ENCODE measurements around the gene RAB6B.

RAB6B gene

DNA sequence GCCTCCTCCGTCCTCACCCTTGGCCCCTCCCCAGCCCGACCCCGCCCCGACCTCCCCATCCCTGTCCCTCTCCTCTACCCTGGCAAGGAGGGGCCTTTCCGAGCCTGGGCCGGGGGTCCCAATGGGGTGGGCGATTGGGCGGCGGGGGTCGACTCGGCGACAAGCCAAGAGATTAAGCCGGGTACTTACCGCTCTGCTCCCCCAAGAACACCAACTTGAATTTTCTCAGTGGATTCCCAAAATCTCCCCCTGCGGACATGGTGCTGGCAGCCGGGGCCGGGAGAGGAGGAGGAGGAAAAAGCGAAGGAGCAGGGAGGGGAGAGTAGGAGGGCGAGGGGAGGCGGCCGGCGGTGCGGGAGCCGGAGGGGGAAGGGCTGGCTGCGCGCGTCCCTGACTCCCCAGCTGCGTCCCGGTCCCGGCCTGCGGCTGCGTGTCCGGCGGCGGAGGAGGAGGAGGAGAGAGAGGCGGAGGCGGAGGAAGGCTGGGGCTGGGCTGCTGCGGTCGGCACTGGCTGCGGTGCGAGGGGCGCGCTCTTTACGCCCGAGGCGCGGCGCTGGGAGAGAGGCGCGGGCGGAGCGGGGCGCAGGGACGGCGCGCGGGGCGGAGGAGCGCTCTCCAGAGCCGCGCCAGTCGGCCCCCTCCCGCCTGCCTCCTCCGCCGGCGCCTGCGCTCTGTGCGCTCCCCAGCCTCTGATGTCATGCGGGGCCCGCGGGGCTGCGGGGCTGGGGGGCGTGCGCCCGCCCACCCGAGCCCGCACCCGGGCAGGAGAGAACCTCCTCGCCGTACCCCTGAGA, at the start of gene RAB6B:
RAB6B (minus strand) TSS at position 675 of the 794 bp plus-strand sequence; CDS start at position 259, 416 bp downstream.
- DNase-seq: peak in 1 of 2 experiments; percentile 18

DNA sequence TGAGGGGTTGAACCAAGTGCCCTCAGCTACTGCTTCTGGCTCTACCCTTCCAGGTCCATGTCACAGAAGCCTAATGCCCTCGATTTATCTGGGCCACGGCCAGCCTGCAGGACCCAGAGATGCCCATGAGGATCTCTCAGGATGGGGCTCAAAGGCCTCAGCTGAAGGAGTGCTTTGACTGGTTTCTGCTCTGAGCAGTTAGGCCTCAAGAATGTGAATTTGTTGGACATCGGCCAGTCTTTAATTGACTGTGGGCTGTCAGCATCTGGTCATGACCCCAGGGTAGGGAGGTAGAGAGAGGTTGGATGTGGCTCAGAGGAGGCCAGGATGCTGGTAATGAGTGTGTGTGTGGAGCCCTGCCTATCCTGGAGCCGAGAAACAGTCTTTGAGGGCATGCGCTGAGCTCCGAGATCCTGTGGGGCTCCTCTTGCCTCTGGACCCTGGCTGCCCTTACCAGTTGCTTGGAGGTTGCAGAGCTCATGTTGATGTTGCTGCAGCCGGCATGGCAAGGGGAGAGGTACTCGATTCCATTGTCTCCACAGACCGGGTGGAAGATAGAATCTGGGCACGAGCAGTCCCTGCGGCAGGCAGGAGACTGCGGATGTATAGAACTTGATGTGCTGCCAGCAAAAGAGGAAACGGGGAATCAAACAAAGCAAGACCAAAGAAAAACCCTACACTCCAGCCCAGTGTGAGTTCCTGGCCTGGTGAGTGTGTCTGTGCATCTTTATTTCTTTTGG, 49.1 kb upstream of the RAB6B start:
- no peak for DNase-seq

DNA sequence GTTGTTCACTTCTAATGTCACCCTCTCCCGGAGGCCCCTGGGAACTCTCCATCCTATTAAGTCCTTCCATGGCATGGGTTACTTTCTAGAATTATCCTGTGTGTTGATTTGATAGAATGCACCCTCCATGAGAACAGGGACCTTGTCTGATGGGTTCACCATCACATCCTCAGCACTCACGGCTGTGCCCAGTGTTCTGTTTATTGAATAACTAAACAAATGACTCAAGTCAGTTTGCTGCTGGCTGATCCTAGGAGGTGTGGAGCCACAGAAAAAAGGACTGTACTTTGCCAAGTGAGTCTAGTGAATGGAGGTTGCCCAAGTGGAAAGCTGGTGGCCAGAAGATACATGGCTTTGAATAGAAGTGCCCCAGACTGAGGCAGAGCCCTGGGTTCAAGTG, 48.5 kb upstream of the RAB6B start:
- DNase-seq: no peak

DNA sequence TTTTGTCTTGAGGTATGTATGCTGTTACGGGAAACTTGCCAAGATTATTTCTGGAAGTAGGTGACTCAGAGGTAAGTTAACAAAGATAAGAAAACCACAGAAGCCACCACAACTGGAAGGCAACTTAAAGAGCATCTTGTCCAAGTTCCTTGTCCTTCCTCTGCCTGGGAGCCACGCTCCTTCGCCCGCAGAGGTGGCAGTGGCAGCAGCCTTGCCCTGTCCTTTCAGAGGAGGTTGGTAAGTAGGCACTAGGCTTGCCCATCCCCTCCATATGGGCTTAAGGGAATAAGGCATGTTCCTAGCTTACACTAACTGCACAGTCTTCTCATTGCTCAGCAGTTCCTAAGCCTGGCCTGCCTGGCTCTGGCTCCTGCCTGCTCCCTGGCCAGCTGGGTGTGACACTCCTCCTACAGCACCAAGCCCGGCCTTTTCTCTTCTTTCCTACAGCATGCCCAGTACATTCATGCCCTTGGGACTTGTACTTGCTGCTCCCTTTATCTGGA, 48.0 kb upstream of the RAB6B start:
- DNase-seq: peak; percentile 45 to 88

DNA sequence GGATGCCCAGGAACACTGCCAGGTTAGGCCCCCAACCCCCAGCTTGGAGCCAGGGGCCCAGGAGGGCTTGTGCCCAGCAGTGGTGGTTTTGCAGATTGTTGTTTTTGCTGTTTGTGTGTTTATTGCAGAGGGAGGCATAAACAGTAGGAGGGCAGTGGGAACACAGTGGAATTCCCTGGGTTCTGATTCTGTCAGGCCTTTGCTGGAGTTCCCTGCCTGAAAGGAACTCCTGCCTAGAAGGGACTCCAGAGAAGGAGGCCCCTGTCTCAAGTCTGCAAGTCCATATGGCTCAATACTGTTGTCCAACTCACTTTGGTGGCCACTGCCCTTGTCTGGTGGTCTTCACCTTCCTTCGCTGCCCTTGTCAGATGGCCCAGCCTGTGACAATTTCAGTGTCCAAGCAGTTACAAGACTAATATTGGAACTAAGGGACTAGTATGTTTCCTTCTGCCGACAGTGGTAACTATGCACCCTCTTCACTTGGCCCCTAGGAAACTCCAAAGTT, 47.4 kb upstream of the RAB6B start:
- DNase-seq: no peak

DNA sequence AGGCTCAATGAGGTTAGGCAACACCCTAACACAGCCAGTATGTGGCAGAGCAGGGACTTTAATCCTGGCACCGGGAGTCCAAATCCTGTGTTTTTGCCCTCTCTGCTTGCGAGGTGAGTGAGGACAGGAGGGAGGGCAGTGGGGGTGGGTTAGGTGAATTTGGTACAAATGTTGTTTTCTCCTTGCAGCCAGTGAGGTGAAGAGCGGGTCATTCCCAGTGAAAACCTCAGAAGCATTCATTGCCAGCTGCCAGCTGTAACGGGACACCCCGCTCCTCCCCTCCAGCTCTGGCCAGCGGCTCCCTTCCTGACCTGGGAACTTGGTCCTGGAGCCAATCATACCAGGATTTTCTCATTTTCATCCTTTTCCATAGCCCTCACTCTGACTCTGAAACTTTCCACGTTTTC, 45.7 kb upstream of the RAB6B start:
- no peak for DNase-seq

DNA sequence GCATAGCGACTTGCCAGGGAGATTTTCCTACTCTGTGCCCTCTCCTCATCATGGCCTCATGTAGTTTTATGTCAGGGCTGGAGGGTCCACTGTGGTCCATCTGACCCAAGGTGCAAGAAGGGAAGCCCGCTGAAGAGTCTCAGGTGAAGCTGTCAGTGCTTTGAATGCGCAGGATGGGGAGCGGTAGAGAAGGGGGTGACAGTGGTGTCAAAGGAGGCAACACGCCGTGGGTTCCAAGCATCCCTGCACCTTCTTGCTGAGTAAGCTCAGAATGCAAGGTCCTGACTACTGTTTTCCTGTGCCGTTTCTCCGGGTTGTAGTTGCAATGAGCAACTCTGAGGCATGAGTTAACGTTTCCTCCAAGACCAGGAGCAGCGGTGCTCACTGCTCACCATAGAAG, 44.9 kb upstream of the RAB6B start:
- DNase-seq: no peak

DNA sequence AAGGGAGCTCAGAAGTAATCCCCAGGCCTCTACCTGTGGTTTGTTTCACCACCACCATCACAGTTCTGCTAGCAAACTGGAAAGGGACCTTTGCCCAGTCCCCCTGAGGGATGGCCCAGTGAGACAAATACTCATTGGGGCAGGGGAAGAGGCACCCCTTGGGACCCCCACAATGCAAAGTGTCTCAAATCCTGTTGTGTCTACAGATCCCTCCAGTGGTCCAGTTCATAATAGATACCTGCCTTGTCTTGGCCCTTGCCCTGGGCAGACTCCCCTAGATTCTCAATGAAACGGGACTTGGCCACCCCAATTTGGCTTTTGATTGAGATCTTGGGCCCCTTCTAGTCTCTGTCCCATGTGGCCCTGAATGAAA, 43.8 kb upstream of the RAB6B start:
- DNase-seq: no peak

DNA sequence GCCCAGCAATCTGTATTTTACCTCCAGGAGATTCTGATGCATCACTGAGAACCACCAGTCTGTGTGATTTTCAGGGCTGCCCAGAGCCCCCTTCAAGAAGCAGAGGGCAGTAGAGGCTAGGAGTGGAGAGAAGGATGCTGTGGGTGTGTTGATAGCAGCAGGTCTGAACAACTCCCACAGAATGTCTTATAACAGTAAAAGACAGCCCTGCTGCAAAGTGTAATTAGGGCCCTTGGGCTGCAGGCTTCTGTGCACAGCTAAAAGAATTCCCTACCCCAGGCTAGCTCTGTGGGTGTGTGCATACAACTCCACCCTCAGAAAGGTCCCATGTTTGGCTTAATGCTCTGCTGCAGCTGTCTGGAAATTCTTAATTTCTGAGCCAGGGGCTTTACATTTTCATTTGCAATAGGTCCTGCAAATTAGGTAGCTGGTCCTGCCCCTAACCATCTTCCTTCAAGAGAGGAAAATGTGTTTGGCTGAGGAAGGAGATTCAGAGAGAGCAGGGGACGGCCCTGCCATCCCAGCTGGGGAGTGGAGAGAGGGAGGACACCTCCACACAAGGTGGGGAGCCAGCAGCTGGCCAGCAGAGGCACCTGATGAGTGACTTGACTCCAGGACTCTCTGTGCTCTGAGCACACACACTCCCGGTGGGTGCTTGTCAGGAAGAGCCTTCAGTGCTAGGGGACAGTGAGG, 43.2 kb upstream of the RAB6B start:
- peak in 1 of 2 experiments; percentile 46 for DNase-seq

DNA sequence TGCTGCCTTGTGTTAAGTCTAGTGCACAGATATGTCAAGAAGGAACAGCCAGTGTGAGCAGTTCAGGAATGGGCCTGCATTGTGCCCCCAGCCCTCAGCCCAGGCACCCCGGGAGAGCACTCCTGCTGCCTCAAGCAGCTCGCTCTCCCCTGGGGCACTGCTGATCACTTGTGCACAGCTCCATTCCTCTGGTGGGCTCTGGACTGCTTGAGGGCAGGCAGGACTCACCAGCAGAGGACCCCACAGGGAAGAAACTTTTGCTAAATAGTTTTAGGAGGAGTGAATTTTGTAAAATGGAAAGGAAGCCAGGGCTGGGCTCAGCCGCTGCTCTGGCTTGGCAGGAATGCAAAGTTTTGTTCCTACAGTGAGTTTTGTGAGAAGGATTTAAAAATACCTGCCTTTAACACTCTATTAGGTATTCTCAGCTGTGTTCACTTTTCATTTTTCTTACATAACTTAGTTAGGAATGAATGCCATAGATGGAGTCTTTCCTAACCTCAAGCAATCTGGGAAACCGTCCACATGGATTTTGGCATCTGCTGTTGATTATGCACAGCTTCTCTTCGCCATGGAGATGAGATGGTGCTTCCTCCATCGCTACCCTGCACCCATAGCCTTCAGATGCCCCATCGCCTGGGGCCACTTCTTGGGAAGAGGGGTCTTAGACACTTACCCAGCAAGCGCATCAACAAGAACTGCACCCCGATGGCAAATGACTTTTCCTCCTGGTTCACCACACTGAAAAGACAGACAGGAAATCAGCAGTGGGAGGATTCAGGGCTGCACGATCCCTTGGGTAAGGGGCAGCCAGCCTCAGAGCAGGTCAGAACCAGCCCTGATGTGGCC, 42.3 kb upstream of the RAB6B start:
- no peak for DNase-seq

DNA sequence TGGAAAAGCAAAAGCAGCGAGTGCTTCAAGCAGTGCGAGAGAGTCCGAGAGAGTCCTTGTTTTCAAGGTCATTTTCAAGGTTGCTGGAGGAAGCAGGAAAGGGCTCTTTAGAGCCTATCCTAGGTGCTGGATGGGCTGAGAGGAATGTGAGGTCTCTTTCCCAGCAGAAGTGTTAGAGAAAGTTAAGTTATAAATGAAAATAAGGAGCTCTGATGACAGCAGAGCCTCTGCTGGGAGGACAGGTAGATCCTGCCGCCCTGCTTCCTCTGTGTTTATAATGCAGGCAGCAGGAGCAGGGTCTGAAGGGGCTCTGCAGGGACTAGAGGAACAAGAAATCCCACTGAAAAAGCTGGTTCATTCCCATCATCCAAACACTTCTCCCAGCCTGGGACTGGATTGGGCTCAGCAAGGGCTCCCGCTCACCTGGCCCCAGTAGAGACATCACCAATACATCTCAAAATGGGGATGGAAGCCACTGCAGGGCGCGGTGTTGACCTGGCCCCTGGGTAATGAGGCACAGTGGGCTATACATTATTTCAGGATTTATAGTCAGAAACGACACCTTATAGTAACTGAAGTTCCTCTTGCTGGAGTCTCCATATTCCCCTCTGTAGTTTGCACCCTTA, 41.5 kb upstream of the RAB6B start:
- no peak for DNase-seq

DNA sequence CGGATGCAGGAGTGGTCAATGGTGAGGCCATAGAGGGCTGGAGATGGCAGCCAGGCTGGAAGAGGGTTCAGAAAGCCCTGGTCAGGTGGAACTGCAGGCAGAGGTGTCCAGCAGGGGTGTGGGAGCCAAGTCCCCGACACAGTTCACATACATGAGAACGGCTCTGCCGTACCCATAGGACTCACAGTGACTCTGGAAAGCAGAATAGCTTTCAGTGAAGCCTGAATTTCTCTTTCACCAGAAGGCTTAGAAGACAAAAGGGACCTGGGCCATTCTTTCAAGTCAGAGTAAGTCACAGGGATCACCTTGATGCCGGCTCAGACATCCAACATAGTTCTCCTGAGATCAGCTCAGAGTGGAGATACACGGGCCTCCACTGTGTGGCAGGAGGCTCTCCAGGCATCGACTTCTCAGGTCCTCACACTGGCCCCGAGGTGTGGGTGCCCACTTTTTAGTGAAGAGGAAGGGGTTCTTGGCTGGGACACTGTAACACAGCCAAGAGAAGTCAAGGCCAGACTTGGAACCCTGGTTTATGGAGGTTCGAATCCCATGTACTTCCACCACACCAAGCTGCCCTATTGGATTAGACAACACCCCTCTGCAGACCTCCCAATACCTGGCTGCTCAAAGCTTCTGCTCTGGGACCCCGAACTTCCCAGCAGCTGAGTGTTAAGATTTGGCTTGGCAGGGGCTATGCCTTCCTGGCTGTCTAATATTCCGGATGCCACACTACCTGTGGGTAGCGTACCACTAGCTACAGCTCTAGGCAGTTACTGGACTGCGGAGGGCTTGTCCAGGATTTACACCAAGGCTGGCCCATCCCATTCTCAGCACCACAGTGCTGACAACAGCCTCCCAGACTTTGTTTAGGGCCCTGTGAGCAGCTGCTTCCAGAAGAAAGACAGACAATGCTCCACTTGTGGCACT, 40.4 kb upstream of the RAB6B start:
- no peak for DNase-seq

DNA sequence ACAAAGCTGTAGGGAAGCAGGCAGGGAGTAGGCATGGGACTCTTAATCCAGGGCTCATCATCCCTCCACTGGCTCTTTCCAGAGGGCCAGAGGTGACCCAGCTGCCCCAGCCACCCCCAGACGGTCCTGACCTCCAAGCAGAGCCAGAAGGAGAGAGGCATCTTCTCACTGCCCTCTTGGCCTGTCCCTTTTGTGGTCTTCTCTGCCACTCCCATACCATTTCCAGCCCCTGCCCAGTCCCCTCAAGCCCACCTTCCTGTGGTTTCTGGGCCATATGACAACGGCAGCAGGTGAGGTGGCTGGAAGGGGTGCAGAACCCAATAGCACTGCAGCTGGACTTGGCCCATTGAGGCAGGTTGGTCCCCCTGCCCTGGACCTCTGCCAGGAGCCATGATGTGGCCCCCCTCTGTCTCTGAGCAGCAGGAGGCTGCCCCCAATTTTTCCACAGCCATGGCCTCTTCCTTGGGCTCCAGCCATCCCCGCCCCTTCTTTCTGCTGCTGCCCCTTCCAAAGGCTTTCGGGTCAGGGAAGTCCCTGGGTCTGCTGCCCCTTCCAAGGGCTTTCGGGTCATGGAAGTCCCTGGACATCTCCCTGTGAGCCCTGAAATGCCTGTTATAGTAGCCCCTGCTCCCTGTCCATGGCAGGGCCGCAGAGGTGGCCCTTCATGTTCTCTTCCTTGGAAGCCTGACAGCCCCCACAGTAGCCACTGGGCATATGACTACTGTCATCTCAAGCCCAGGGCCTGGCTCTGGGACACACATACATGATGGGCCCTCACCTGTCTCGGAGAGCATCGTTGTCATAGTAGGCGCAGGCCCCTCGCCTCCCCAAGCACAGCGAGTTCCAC, 39.5 kb upstream of the RAB6B start:
- no peak for DNase-seq

DNA sequence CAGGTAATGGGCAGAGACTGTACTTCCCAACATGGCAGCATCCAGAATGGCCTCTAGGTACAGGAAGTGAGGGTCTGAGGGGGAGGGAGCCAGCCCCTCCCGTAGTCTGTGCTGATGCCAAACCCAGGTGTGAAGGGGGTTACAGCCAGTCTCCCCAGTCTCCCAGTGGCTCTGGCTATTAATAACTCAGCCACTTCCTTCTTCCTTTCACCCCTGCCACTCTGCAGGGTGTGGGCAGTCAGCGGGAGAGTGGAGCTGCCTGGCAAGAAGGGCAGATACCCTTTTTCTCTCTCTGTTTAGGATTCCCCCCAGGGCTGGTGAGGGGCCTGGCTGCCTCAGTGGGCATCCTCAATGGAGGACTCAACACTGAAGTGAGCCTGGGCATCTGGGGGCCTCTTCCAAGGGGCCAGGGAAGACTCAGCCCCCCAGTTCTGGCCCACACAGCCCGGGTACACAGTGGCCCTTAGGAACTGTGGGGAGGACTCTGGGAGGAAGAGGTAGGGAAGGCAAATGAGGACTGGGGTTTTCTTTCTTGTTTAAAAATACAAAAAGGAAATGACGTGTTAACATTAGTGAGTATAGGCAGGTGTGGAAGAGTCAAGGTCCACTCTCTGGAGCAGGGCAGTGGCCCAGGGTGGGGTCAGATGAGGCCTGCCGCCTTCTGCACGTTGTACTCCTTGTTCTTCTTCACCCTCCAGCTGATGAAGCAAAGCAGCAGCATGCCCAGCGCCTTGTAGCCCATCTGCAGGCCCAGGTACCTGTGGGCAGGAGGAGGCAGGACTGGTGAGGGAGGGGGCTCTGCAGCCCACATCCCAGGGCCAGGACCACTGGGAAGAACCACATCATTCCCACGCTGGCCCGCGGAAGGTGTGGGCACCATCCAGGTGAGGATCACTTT, 38.6 kb upstream of the RAB6B start:
- no peak for DNase-seq

DNA sequence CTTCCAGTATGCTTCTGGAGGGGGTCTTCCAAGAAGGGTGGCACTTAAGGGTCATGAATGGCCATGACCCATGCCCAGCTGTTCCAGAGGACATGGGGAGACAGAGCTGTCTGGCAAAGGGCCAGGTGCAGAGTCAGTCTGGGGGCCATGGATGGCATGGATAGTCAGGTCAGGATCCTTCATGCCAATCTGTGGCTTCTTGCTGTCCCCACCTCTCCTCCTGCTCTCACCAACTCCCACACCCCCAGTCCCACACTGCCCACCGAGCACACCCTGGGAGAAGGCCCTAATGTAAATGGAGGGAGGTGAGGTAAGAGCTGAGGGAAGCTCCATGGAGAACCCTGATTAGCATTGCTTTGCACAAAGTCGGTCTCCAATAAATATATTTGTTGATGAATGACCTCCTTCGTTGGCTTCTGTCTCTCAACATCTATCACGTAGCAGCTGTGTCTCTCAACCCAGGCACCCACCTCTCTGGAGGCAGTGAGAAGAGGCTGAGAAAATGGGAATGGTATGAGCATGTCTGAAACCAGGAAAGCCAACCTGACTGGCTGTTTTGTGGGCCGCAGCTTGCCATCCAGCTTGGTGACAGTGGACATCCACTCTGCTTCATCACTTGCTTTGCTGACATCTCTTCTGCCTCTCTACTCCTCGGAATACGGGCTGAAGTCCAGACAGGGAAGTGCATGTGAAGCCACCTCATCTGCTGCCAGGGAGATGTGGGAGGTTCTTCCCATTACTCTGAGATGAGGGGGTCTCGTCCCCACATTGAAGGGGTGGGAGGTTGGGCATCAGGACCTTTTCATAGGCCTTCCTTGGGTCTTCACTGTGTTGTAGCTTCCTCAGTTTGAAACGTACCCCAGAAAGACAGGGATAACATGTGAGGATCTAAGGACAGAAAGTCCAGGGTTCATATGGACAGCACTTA, 37.7 kb upstream of the RAB6B start:
- no peak for DNase-seq

DNA sequence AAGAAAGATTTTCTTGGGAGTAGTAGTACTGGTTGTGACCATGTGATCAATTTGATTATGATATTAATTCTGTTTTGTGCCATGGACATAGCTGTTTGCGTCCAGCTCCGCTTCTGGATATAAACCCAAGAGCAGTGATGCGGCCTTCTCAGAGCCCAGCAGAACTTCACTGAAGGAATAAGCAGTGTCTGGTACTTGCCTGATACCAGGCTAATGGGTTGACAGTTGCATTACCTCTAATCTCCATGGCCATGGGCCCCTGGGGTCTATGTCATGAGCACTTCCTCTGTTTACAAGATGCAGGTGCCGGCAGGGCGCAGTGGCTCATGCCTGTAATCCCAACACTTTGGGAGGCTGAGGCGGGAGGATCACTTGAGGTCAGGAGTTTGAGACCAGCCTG, 36.3 kb upstream of the RAB6B start:
- DNase-seq: no peak

DNA sequence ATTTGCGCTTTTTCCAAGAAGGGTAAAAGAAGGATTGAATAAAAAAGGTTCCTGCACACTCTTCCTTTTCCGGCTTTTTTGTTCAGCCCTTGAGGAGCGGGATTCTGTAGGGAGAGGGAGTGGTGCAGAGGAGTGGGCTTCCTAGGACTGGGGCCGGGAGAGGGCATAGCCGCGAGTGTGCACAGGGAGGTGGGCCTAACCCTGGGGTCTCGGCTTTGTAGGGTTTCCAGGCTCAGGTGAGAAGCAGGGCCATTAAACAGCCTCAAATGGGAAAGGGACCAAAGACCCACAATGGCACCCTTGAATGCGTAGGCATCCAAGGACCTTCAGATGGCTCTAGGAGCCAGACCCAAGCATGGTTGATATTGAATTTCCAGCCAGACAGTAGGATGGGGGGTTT, 35.4 kb upstream of the RAB6B start:
- DNase-seq: no peak
